Central memory CD4-positive, alpha-beta T cell (primary cell): ENCODE data around the gene ARFGEF2.
"Not testable (repeated sequence)": the region's sequence is repeated elsewhere in the genome, so short reads cannot be mapped to it uniquely, and the experiment has no call there.

Experiments used
- DNase-seq: peaks from one replicate; pipeline ENCODE4 v3.0.0; 2022

Gene ARFGEF2

DNA sequence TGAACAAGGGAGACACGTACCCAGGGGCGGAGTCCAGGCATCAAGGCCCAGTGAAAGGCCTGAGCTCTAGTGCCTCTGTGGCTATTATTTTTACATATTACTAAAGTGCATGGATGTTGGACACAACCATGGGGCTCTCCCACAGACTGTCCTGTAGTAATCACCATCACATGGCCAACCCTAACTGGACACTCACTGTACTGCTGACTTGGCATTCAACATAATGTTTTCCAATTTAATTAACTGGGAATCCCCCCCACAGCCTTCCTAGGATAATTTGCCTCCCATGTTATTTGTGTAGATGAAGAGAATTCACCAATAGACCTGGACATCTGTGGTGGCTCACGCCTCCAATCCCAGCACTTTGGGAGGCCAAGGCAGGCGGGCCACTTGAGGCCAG lies 34.5 kb downstream of the ARFGEF2 start:
- no peak for DNase-seq

DNA sequence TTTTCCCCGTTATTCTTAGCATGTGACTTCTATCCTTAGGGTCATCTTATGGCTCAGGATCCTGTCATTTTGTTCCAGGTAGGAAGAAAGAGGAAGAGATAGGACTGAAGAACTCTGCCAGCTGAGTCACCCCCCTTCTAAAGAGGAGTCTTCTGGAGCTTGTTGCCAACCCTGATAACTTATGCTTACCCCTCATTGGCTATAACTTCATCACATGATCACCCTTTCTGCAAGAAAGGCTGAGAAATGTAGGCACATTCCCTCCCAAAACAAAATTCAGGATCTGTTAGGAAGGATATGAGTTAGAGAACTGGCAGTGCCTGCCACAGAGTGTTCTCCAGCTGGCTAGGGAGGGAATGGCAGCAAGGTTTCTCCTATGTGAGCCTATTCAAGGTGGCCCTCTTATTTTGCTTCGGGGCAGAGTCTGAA lies 35.6 kb downstream of the ARFGEF2 start:
- no peak for DNase-seq

DNA sequence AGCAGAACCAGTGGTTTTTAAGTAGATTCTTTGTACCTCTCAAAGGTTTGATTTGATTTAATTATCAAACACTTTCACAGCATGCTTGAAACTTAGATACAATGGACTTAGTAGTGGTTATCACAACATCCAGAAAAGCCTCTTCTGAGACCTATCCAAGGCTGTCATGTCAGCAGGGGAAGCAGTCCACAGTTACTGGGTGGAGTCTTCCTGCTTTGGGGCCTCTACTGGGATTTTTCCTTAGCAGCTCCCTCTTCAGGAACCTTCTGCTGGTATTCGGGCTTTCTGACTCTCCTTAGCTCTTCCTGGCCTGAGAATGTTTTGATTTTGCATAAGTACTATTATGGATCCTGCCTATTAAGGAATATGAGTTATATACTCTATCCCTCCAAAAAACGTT lies 36.0 kb downstream of the ARFGEF2 start:
- DNase-seq = no peak

DNA sequence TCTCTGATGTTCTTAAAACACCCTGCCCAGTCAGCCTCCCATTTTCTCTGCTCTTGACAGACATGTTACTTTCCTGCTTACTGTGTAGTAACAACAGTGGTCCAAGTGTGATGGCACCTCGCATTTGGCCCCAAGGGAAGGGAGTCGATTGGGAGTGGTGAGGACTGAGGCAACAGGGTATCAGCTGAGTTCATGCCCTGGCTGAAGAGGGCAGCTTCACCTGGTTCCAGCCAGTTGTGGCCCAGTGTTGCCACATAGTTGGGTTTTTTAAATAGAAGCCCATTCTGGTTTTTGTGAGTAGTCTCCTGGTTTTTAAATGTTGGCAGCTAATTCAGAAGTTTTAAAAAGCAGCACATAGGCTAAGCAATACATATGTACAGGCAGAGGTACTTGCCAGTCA lies 37.2 kb downstream of the ARFGEF2 start:
- DNase-seq = no peak

DNA sequence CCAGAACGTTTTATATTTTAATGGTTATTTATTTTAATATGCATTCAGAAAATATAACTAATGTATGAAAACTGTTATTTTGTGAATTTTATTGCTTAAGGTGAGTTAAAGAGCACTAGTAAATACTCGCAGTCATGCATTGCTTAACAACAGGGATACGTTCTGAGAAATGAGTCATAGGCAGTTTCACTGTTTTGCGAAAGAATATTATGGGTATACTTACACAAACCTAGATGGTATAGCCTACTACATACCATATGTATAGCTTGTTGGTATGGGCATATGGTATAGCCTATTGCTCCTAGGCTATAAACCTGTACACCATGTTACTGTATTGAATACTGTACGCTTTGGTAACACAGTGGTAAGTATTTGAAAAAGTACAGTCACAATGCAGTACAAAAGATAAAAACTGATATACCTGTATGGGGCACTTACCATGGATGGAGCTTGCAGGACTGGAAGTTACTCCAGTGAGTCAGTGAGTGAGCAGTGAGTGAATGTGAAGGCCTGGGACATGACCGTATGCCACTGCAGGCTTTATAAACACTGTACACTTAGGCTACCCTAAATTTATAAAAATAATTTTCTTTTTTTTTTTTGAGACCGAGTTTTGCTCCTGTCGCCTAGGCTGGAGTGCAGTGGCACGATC lies 38.5 kb downstream of the ARFGEF2 start:
- DNase-seq = no peak

DNA sequence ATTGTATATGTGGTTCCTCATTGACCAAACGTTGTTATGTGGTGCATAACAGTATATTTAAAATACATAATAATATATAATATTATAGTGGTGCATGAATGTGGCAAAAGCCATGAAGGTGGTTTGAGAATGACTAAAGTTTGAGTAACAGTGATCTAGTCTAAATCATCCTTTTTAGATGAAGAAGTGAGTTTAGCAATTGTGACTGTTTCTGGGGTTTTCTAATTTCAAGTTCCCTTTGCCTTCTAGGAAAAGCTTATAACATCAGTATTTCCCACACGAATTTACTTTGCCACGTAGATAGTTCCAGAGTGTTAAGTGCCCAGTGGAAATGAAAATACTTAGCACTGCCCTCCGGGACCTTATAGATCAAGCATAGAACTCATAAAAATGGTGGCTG lies 40.9 kb downstream of the ARFGEF2 start:
- no peak for DNase-seq

DNA sequence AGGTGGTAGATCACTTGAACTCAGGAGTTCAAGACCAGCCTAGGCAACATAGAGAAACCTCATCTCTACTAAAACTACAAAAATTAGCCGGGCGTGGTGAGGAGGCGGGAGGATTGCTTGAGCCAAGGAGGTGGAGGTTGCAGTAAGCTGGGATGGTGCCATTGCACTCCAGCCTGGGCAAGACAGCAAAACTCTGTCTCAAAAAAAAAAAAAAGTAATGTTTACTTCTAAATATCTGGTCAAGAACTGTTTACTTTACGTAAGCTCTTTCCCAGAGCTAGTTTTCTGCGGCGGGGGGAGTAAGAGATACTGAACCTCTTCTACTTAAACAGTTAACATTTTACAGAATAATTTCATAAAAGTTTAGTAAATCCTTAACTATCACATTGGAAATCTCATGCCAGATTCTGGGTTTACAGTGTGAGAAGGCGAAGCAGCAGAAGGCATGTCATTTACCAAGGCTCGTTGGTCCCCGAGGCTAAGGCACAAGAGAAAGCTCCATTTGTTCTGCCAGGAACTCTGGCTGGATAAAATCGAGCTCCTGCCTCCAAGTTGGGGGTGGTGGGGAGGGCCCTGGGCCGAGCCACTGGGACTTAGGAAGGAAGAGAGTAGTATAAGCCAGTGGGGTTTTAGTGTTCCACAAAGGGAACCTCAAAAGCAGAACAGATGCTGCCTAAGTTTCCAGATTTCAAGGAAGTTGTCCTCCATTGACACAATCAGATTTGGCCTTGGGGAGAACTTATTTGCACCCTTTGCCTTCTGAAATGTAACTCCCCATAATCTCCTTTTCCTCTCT lies 41.7 kb downstream of the ARFGEF2 start:
- DNase-seq = no peak

DNA sequence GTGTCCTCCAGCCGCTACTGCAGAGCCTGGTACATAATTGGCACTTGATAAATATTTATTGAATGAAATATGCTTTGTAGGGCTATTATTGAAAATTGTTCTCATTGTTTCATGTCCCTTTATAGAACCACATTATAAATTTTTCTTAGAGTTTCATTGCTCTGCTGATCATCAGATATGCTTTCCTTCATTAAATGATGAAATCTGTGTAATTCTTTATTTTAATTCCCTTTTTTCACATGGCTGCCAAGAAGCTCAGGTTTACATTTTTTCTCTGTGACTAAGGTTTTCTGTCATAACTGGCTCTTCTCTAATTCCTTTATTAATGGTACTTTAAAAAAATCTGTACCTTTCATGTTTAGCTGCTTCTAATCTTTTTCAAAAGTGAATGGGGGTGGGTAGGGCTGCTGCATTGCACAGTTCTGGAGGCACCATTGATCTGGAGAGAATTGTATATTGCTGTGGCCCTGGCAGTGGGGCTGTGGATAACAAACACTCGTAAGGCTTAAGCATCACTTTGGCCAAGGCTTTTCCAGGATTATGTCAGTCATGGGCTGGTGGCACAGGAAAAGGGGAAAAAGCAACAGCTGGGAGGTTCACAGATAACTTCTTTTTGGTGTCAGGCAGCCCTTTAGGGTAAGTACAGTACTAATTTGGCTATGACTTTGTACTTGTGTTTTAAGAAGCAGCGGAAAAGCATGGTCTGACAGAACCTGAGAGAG lies 43.8 kb downstream of the ARFGEF2 start:
- no peak for DNase-seq

DNA sequence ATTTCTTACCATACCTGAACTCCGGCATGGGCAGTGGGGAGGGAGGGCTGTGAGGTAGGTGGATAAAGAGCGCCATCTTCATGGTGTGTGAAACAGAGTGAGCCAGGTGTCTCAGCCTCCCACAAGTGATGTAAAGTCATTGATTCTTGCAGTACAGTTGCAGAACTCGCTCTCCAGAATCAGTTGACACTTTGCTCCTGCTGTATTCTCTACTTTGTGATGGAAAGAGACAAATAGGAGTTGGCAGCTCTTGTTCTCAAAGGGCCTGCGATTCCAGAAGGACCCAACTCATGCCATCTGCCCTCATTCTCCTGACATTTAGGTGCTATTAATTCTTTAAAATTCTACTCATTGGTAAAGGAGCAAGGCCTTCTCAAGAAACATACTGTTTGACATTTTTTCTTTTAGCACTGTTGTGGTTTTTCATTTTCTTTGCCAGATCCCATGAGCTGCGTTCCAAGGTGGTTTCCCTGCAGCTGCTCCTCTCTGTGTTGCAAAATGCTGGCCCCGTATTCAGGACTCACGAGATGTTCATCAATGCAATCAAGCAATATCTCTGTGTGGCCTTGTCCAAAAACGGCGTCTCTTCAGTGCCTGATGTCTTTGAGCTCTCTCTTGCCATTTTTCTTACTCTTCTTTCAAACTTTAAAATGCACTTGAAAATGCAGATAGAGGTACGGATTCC lies 49.3 kb downstream of the ARFGEF2 start:
- DNase-seq = no peak

DNA sequence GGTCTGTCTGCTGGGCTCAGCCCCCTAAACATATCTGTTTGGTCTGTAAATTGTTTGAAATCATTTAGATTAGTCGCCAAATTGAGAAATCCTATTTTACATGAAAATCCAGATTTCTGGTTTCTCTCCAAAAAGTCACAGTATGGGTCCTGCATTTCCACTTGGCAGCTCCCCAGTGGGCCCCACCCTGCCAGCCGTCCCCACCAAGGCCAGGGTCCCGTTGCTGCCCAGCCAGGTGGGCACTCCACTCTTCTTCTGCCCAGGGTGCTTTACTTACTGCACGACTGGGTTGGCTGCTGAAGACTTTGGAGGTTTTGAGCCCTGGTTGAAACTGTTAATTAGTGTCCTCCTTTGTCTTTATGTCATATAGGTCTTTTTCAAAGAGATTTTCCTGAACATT lies 50.4 kb downstream of the ARFGEF2 start:
- no peak for DNase-seq

DNA sequence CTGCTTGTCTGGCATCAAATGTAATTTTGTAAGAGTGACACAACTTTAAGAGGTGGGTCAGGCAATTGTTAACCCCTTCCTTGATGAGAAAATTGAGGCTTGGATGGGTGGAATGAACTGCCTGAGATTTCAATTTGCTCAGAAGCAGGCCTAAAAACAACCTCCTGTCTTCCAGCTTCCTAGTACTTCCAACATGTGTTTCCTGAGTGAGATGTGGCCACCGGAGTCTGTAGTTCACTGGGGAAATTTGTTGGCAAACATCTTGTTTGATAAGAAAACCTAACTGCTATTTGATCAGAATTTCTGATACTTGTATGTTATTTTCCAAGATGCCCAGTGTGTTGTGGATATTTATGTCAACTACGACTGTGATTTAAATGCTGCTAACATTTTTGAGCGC lies 51.3 kb downstream of the ARFGEF2 start:
- DNase-seq = no peak

DNA sequence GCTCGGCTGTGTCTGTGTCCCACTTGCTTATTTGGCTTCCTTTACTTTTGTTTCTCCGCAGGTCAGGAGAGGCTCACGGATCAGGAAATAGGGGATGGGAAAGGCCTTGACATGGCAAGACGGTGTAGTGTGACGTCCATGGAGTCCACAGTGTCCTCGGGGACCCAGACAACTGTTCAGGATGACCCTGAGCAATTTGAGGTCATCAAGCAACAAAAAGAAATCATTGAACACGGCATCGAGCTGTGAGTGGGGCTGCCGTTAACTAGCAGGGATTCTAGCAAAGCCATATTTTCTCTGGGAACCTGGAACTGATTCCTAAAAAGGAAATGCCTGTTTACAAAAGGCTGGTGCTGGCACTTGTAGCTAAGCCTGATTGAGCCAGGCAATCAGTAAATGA lies 54.4 kb downstream of the ARFGEF2 start:
- DNase-seq = no peak

DNA sequence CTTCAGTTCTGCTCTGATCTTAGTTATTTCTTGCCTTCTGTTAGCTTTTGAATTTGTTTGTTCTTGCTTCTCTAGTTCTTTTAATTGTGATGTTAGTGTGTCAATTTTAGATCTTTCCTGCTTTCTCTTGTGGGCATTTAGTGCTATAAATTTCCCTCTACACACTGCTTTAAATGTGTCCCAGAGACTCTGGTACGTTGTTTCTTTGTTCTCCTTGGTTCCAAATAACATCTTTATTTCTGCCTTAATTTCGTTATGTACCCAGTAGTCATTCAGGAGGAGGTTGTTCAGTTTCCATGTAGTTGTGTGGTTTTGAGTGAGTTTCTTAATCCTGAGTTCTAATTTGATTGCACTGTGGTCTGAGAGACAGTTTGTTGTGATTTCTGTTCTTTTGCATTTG lies 58.5 kb downstream of the ARFGEF2 start:
- not testable (repeated sequence) for DNase-seq

DNA sequence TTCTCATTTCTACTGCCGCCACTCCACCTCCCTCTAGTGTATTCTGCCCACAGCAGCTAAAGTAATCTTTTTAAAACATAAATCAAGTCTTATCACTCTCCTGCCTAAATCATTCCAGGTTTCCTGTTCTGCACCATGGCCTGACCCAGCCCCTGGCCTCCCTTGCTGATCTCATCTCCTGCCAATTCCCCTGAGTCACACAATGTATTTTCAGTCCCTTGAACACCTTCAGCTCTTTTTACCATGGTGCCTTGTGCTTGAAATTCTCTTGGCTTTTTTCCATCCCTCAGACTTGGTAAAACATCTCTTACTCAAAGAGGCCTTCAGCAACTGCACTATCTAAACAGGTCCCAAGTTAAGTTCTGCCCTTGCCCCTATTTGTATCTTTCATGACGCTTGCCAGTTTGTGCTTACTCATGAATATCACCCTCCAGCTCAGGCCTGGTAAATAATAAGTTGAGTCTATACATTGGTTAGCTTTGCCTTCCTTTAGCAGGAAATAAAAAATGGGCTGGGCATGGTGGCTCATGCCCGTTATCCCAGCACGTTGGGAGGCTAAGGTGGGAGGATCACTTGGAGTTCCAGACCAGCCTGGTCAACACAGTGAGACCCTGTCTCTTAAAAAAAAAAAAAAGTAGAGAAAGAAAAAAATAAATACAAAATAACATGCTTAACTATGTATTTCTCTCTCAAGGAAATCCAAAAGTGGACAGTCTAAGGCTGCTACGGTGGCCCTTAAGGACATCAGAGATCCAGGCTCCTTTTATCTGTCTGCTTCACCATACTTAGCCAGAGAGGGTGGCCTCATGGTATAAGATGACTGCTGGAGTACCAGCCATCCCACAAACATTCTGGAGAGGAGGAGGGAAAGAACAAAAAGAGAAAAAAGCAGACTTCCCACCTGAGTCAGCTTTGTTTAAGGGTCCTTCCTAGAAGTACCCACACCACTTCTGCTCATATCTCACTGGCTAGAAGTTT lies 62.2 kb downstream of the ARFGEF2 start:
- no peak for DNase-seq

DNA sequence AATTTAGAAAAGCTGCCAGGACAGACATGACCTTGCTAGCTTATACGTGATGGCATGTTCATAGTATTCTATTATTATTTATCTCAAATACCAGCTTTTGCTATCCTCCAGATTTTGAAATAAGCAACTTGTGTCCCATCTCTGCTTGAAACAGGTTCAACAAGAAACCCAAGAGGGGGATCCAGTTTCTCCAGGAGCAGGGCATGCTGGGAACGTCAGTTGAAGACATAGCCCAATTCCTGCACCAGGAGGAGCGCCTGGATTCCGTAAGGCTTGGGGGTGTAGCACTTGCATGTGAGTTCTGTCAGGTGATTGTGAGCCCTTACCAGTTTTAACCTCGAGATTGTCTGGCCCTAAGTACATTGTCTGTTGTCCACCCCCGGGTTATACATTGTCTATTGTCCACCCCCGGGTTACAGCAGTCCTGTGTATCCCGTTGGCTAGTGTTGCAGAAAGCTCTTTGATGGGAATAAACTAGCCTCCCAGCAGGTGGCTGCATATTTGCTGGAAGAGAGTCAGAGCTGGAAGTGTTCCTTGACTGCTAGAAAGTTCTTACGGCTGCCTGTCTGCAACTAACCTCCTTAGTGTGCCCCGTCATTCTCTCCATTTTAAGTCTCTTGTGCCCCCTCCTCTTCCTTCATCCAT lies 63.2 kb downstream of the ARFGEF2 start:
- no peak for DNase-seq

DNA sequence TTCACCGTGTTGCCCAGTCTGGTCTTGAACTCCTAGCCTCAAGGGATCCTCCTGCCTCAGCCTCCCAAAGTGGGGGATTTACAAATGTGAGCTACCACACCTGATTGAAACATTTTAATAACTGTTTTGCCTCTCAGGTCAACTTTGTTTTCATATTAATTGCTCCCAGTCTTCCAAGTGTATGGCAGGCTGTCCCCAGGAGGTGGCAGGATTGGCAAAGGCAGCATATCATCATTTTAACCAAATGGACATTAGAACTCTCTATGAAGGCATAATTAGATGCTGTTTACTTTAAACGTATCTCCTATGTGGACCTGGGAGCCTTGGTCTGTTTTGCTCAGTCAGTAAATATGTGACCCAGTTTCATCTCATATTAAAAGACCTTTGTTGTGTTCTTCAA lies 65.4 kb downstream of the ARFGEF2 start:
- DNase-seq = no peak

DNA sequence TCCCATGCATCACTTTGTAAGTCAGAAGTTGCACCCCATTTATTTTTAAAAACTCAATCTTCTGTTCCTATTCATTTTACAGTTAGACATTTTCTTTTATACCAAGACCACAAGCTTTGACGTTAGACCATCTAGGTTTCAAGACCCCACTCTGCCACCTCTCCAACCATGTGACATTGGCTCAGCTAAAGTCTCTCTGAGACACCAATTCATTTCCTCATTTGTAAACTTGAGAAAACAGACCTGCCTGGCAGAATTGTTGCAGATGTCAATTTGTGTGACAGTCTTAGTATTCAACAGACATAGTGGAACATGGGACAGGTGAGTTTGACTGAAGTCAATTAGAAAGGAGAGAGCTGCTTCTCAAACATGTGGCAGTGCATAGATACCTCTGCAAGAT lies 69.0 kb downstream of the ARFGEF2 start:
- no peak for DNase-seq

DNA sequence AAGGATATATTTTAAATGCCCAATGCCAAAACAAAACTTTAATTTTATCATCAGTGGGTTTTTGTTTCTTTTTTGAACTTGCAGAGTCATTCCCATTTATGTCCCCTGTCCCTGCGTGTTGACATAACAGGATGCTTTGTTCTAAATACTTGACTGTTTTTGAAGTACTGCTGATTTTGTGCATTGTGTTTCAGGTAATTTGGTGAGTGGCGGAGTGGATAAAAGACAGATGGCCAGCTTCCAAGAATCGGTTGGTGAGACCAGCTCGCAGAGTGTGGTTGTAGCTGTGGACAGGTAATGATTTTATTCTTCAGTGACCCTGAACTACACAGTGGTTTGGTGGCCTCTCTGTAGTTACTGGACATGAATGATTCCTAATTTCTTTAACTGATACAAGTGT lies 74.1 kb downstream of the ARFGEF2 start:
- DNase-seq = no peak

DNA sequence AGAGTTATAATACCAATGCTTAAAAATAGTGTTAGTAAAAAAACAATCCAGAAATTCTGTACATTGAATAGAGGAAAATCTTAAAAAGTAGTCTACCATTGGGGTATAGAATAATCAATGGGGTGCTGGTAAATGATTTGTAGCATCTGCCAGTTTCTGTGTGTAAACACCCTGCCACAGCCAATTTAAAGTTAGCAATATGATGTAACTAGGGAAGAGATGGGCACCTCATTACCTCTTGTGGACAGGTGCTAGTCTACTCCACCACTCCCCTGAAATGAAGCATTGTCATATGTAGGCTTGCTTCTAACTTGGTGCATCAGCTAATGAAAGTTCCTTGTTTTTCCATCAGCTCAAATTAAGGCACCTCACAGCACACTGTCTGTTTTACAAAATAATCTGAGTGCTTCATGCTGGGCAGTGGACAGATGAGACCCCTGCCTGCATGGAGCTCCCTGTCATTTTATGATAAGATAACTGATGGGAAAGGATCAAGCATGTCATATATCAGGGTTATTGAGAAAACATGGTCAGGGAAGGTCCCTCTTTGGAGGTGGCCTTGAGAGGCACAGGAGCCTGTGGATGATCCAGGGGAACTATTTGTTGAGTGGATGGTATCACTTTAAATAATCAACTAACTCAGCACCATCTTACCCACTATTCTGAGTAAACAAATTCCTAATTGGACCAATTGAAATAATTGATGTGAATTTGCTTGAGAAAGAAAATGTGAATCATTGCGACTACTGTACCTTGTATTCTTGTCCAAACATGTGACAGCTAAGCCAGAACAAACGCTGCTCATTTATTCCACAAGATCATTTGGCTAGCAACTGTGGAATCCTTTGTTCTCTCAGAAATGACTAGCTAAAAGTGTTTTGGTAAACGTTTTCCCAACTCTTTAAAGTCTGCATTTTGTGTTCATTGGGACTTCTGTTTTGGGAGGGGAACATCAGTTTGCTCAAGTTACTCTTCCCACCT lies 78.7 kb downstream of the ARFGEF2 start:
- no peak for DNase-seq

DNA sequence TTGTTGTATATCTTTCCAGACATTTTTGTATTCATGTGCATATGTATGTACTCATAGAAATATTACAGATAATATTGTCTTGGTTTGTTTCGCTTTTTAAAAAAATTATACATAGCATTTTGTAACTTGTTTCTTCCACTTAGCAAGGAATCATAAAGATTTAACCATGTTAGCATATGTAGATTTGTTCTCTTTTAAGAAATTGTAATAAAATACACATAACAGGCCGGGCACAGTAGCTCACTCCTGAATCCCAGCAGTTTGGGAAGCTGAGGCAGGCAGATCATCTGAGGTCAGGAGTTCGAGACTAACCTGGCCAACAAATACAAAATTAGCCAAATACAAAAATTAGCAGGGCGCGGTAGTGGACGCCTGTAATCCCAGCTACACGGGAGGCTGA lies 80.2 kb downstream of the ARFGEF2 start:
- no peak for DNase-seq
